Measurements from ENCODE around the gene CBFB.

GRCh38 chr16:67040906-67041305, 12.0 kb downstream of the CBFB start:
- TF ChIP-seq POLR2A (IDR thresholded peaks at IDR 0.05) (no peak), CTCF (IDR thresholded peaks at IDR 0.05) (no peak), POLR2AphosphoS5 (IDR thresholded peaks at IDR 0.05) (no peak)

All from suprapubic skin (tissue), 4 donors.